Measurements from ENCODE around the gene RASGRP1. TPM values are rescaled to one million over a fixed set of nuclear protein-coding genes. Genes with fewer than 3 reads are reported as not detected.

The RASGRP1 gene
- total and polyA plus RNA-seq, 2 donors (not counting 1 experiment from before 2014, with no cell fraction given): 1.6 TPM; not detected in 1

DNA sequence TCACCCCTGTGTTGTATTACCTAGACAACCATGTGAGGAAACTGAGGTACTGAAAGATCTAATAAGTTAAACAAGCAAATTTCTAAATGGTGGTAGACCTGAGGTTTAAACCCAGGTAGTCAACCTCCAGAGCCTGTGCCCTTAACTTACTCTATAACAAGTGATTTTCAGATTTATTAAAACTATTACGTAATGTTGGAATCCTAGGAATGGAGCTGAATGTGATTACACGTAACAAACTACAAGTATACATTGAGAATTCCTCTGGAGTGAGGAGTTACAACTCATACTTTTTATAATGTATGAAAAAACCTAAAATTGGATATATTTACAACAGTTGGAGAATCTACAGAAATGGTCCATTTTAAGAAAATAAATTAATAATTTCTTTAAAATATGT, 92.6 kb downstream of the RASGRP1 start:
- H3K27me3 ChIP-seq (ENCODE audit: control insufficient read depth, insufficient read depth, low read length): no peaks in the 10 kb centered on the region
- H2AFZ ChIP-seq (ENCODE audit: low read length): no peak overlapping the region
- no peak overlapping the region for H3K9ac ChIP-seq (ENCODE audit: insufficient read depth, low read length)
- no peak overlapping the region for H3K4me2 ChIP-seq (ENCODE audit: extremely low read depth, insufficient read depth, low read length)
- no peaks in the 10 kb centered on the region for H3K4me1 ChIP-seq (ENCODE audit: control insufficient read depth, extremely low read depth, insufficient read depth, low read length)
- H3K27ac ChIP-seq (ENCODE audit: insufficient read depth, low read length): no peak overlapping the region
- H3K36me3 ChIP-seq (ENCODE audit: control insufficient read depth, insufficient read depth, low read length): peaks cover 2% of the 10 kb centered on the region
- no peak for DNase-seq (ENCODE audit: low read depth in 2 of 2)
- H3K4me3 ChIP-seq (replicated peaks in 1 of 4; ENCODE audit: control extremely low read depth in 1 of 4, insufficient read depth in 1 of 4, low read depth in 3 of 4, low read length in 4 of 4): no peak overlapping the region
- no peaks in the 10 kb centered on the region for H3K79me2 ChIP-seq (ENCODE audit: control insufficient read depth, insufficient read depth, low read length)
- H4K20me1 ChIP-seq (ENCODE audit: control insufficient read depth, extremely low read depth, insufficient read depth, low read length): no peaks in the 10 kb centered on the region
- no peak for TF ChIP-seq EZH2 (IDR thresholded peaks at IDR 0.05; ENCODE audit: low read length, missing control alignments)
- TF ChIP-seq, protein P1, sequence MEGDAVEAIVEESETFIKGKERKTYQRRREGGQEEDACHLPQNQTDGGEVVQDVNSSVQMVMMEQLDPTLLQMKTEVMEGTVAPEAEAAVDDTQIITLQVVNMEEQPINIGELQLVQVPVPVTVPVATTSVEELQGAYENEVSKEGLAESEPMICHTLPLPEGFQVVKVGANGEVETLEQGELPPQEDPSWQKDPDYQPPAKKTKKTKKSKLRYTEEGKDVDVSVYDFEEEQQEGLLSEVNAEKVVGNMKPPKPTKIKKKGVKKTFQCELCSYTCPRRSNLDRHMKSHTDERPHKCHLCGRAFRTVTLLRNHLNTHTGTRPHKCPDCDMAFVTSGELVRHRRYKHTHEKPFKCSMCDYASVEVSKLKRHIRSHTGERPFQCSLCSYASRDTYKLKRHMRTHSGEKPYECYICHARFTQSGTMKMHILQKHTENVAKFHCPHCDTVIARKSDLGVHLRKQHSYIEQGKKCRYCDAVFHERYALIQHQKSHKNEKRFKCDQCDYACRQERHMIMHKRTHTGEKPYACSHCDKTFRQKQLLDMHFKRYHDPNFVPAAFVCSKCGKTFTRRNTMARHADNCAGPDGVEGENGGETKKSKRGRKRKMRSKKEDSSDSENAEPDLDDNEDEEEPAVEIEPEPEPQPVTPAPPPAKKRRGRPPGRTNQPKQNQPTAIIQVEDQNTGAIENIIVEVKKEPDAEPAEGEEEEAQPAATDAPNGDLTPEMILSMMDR (conservative IDR thresholded peaks at IDR 0.05 in 1 of 2, IDR thresholded peaks at IDR 0.05 in 1 of 2; ENCODE audit: low read depth in 1 of 2, low read length in 2 of 2): no peak
- H3K9me3 ChIP-seq (ENCODE audit: control insufficient read depth, insufficient read depth, low read depth, low read length): no peaks in the 10 kb centered on the region

DNA sequence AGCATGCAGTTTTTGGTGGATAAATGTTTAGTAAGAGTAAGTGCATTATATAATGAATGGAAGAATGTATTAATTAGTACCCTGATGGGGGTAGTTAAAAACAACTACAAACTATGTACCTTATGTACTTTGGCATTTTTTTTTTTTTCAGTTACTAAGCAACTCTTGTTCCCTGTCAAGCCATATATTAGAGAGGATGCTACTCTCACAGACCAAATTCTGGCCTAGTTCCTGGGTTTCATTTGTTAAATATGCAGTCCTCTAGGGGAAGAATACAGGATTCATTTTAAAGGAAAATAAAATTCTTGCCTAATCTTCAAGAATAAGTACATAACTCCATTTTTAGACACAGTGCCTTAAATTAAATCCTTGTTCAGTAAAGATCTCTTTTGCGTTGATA, 93.8 kb downstream of the RASGRP1 start:
- H3K36me3 ChIP-seq (ENCODE audit: control insufficient read depth, insufficient read depth, low read length): peaks cover 2% of the 10 kb centered on the region

GRCh38 chr15:38464675-38465074, 99.9 kb downstream of the RASGRP1 start:
- TF ChIP-seq, protein P1 (conservative IDR thresholded peaks at IDR 0.05 in 1 of 2, IDR thresholded peaks at IDR 0.05 in 1 of 2; ENCODE audit: low read depth in 1 of 2, low read length in 2 of 2): no peak
- no peak for TF ChIP-seq EZH2 (IDR thresholded peaks at IDR 0.05; ENCODE audit: low read length, missing control alignments)
- H3K27me3 ChIP-seq (ENCODE audit: control insufficient read depth, insufficient read depth, low read length): no peaks in the 10 kb centered on the region

More for the DNA sequence above, 93.8 kb downstream of the RASGRP1 start:
- DNase-seq (ENCODE audit: low read depth in 2 of 2): no peak
- Histone ChIP-seq H2AFZ (ENCODE audit: low read length) (no peak overlapping the region), H3K79me2 (ENCODE audit: control insufficient read depth, insufficient read depth, low read length) (no peaks in the 10 kb centered on the region), H3K9ac (ENCODE audit: insufficient read depth, low read length) (no peak overlapping the region), H3K4me3 (replicated peaks in 1 of 4; ENCODE audit: control extremely low read depth in 1 of 4, insufficient read depth in 1 of 4, low read depth in 3 of 4, low read length in 4 of 4) (no peak overlapping the region), H3K27ac (ENCODE audit: insufficient read depth, low read length) (no peak overlapping the region), H3K9me3 (ENCODE audit: control insufficient read depth, insufficient read depth, low read depth, low read length) (no peaks in the 10 kb centered on the region), H3K4me1 (ENCODE audit: control insufficient read depth, extremely low read depth, insufficient read depth, low read length) (no peaks in the 10 kb centered on the region), H3K4me2 (ENCODE audit: extremely low read depth, insufficient read depth, low read length) (no peak overlapping the region), H3K27me3 (ENCODE audit: control insufficient read depth, insufficient read depth, low read length) (no peaks in the 10 kb centered on the region), H4K20me1 (ENCODE audit: control insufficient read depth, extremely low read depth, insufficient read depth, low read length) (no peaks in the 10 kb centered on the region)
- no peak for TF ChIP-seq EZH2 (IDR thresholded peaks at IDR 0.05; ENCODE audit: low read length, missing control alignments)
- TF ChIP-seq, protein P1 (conservative IDR thresholded peaks at IDR 0.05 in 1 of 2, IDR thresholded peaks at IDR 0.05 in 1 of 2; ENCODE audit: low read depth in 1 of 2, low read length in 2 of 2): no peak

More at GRCh38 chr15:38464675-38465074, 99.9 kb downstream of the RASGRP1 start:
- no peaks in the 10 kb centered on the region for H3K9me3 ChIP-seq (ENCODE audit: control insufficient read depth, insufficient read depth, low read depth, low read length)
- no peak overlapping the region for H3K9ac ChIP-seq (ENCODE audit: insufficient read depth, low read length)
- H4K20me1 ChIP-seq (ENCODE audit: control insufficient read depth, extremely low read depth, insufficient read depth, low read length): no peaks in the 10 kb centered on the region
- H3K4me2 ChIP-seq (ENCODE audit: extremely low read depth, insufficient read depth, low read length): no peak overlapping the region
- no peak overlapping the region for H3K4me3 ChIP-seq (replicated peaks in 1 of 4; ENCODE audit: control extremely low read depth in 1 of 4, insufficient read depth in 1 of 4, low read depth in 3 of 4, low read length in 4 of 4)
- H3K27ac ChIP-seq (ENCODE audit: insufficient read depth, low read length): no peak overlapping the region
- no peaks in the 10 kb centered on the region for H3K36me3 ChIP-seq (ENCODE audit: control insufficient read depth, insufficient read depth, low read length)
- no peak overlapping the region for H2AFZ ChIP-seq (ENCODE audit: low read length)
- peaks cover 2% of the 10 kb centered on the region for H3K4me1 ChIP-seq (ENCODE audit: control insufficient read depth, extremely low read depth, insufficient read depth, low read length)
- peaks cover 25% of the 10 kb centered on the region for H3K79me2 ChIP-seq (ENCODE audit: control insufficient read depth, insufficient read depth, low read length)
- no peak for DNase-seq (ENCODE audit: low read depth in 2 of 2)

Data from fibroblast of lung (primary cell).